ENCODE measurements around the gene PRKG2. TPM values are rescaled to one million over a fixed set of nuclear protein-coding genes. Genes with fewer than 3 reads are reported as not detected.

The PRKG2 gene
- total and polyA plus RNA-seq, 2 of the 13 experiments (the other 11 are each of a cell fraction or from before 2014, with no cell fraction given) = 0.04 TPM

DNA sequence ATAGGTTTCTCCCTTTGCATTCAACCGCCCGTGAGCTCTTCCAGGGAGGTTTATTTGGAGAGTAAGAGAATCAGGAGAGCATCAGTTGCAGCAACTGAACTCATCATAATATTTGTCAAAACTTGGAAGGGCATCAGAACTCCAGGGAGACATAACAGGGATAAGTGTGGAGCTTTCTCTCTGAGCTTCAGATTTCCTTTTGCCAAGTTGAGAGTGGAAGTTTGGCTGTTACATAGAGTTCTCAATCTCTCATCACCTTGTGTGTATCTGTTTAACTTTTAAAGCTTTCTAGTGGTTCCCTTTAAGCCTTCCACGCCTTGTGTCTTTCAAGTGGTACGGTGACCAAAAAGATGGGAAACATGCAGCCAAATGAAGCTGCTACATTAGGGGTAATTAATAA, 165.7 kb downstream of the PRKG2 start:
- Histone ChIP-seq H2AFZ (ENCODE audit: low read length) (no peak overlapping the region), H3K4me1 (ENCODE audit: insufficient read depth, low read length) (no peaks in the 10 kb centered on the region), H3K4me2 (ENCODE audit: low read depth, low read length) (no peak overlapping the region), H3K9me3 (ENCODE audit: low read length) (no peaks in the 10 kb centered on the region), H3K36me3 (replicated peaks in 1 of 2; ENCODE audit: control insufficient read depth in 1 of 2, insufficient read depth in 2 of 2, low read length in 2 of 2) (no peaks in the 10 kb centered on the region), H4K20me1 (ENCODE audit: insufficient read depth, low read length) (no peaks in the 10 kb centered on the region), H3K27me3 (ENCODE audit: control insufficient read depth in 1 of 2, insufficient read depth in 2 of 2, low read length in 2 of 2) (no peaks in the 10 kb centered on the region; a peak in 1 of 5 replicates), H3K79me2 (ENCODE audit: insufficient read depth, low read length) (no peaks in the 10 kb centered on the region), H3K9ac (ENCODE audit: insufficient read depth, low read depth, low read length) (no peak overlapping the region), H3K4me3 (replicated peaks in 1 of 3; ENCODE audit: insufficient read depth in 1 of 3, low read depth in 2 of 3, low read length in 3 of 3) (no peak overlapping the region), H3K27ac (ENCODE audit: extremely low read length, insufficient read depth, low read length) (no peak overlapping the region)
- CTCF ChIA-PET (ENCODE audit: low intra/inter-chr PET ratio, low total read pairs) = no interaction called here
- TF ChIP-seq NFKBIZ (CRISPR knock-in tag; IDR thresholded peaks at IDR 0.05) (no peak), SAP130 (CRISPR knock-in tag; IDR thresholded peaks at IDR 0.05; ENCODE audit: low read depth) (no peak), MTA1 (CRISPR knock-in tag; IDR thresholded peaks at IDR 0.05; ENCODE audit: borderline replicate concordance) (no peak), XBP1 (CRISPR knock-in tag; IDR thresholded peaks at IDR 0.05) (no peak), NFRKB (IDR thresholded peaks at IDR 0.05) (no peak), KDM5A (IDR thresholded peaks at IDR 0.05; ENCODE audit: borderline replicate concordance, low read length) (no peak), ZNF367 (CRISPR knock-in tag; IDR thresholded peaks at IDR 0.05; ENCODE audit: borderline replicate concordance) (no peak), ZNF564 (CRISPR knock-in tag; IDR thresholded peaks at IDR 0.05) (no peak), ZNF496 (CRISPR knock-in tag; IDR thresholded peaks at IDR 0.05; ENCODE audit: insufficient replicate concordance) (no peak), ZNF598 (CRISPR knock-in tag; IDR thresholded peaks at IDR 0.05; ENCODE audit: borderline replicate concordance) (no peak), ATF1 (CRISPR knock-in tag; IDR thresholded peaks at IDR 0.05) (no peak), ZNF879 (CRISPR knock-in tag; IDR thresholded peaks at IDR 0.05) (no peak)
- TF ChIP-seq, protein P1, sequence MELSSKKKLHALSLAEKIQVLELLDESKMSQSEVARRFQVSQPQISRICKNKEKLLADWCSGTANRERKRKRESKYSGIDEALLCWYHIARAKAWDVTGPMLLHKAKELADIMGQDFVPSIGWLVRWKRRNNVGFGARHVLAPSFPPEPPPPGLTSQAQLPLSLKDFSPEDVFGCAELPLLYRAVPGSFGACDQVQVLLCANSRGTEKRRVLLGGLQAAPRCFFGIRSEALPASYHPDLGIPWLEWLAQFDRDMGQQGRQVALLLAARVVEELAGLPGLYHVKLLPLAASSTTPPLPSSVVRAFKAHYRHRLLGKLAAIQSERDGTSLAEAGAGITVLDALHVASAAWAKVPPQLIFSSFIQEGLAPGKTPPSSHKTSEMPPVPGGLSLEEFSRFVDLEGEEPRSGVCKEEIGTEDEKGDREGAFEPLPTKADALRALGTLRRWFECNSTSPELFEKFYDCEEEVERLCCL (CRISPR knock-in tag; IDR thresholded peaks at IDR 0.05; ENCODE audit: borderline replicate concordance) = no peak
- TF ChIP-seq, protein P2, sequence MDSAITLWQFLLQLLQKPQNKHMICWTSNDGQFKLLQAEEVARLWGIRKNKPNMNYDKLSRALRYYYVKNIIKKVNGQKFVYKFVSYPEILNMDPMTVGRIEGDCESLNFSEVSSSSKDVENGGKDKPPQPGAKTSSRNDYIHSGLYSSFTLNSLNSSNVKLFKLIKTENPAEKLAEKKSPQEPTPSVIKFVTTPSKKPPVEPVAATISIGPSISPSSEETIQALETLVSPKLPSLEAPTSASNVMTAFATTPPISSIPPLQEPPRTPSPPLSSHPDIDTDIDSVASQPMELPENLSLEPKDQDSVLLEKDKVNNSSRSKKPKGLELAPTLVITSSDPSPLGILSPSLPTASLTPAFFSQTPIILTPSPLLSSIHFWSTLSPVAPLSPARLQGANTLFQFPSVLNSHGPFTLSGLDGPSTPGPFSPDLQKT (CRISPR knock-in tag; IDR thresholded peaks at IDR 0.05; ENCODE audit: borderline replicate concordance) = no peak
- TF ChIP-seq, protein P3, sequence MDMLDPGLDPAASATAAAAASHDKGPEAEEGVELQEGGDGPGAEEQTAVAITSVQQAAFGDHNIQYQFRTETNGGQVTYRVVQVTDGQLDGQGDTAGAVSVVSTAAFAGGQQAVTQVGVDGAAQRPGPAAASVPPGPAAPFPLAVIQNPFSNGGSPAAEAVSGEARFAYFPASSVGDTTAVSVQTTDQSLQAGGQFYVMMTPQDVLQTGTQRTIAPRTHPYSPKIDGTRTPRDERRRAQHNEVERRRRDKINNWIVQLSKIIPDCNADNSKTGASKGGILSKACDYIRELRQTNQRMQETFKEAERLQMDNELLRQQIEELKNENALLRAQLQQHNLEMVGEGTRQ (IDR thresholded peaks at IDR 0.05; ENCODE audit: low read depth, low read length) = no peak
- TF ChIP-seq, protein P3 (CRISPR knock-in tag; IDR thresholded peaks at IDR 0.05; ENCODE audit: borderline replicate concordance) = no peak
- TF ChIP-seq, protein P4, sequence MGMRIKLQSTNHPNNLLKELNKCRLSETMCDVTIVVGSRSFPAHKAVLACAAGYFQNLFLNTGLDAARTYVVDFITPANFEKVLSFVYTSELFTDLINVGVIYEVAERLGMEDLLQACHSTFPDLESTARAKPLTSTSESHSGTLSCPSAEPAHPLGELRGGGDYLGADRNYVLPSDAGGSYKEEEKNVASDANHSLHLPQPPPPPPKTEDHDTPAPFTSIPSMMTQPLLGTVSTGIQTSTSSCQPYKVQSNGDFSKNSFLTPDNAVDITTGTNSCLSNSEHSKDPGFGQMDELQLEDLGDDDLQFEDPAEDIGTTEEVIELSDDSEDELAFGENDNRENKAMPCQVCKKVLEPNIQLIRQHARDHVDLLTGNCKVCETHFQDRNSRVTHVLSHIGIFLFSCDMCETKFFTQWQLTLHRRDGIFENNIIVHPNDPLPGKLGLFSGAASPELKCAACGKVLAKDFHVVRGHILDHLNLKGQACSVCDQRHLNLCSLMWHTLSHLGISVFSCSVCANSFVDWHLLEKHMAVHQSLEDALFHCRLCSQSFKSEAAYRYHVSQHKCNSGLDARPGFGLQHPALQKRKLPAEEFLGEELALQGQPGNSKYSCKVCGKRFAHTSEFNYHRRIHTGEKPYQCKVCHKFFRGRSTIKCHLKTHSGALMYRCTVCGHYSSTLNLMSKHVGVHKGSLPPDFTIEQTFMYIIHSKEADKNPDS (CRISPR knock-in tag; IDR thresholded peaks at IDR 0.05) = no peak
- intact Hi-C loops (cut with micrococcal nuclease; ENCODE audit: unreplicated experiment) = no loop called here
- in situ Hi-C loops (cut with HindIII; ENCODE audit: extremely low pct_ligation_motif_present, low pct_unique_long_range_greater_than_20kb) = no loop called here
- WGBS (ENCODE audit: low lambda C conversion rate) = 3% methylated on average over 4 of the region's 4 CpGs
- DNase-seq (ENCODE audit: low spot score) = no peak
- no TSS peak for BruUV-seq (replicated peaks)
- no peak for ATAC-seq
- FAIRE-seq = no peak
- POLR2A ChIA-PET = no interaction called here
